DND-41 (cell line): Measurements from ENCODE around the gene COL2A1.

Experiments used
- EZH2 ChIP-seq: IDR thresholded peaks from 3 replicates; pipeline ENCODE4 v1.6.1; 2012; ENCODE audit warnings: borderline replicate concordance, low read depth, mild to moderate bottlenecking, moderate library complexity, low read length, inconsistent platforms; ENCODE audit not compliant: severe bottlenecking
- TF ChIP-seq, protein P1 (sequence below): IDR thresholded peaks from 2 replicates; pipeline ENCODE4 v1.5.1; 2012; ENCODE audit warnings: borderline replicate concordance, low read length, moderate library complexity, mild to moderate bottlenecking; ENCODE audit not compliant: poor library complexity, severe bottlenecking; ENCODE audit errors: extremely low read depth

DNA sequence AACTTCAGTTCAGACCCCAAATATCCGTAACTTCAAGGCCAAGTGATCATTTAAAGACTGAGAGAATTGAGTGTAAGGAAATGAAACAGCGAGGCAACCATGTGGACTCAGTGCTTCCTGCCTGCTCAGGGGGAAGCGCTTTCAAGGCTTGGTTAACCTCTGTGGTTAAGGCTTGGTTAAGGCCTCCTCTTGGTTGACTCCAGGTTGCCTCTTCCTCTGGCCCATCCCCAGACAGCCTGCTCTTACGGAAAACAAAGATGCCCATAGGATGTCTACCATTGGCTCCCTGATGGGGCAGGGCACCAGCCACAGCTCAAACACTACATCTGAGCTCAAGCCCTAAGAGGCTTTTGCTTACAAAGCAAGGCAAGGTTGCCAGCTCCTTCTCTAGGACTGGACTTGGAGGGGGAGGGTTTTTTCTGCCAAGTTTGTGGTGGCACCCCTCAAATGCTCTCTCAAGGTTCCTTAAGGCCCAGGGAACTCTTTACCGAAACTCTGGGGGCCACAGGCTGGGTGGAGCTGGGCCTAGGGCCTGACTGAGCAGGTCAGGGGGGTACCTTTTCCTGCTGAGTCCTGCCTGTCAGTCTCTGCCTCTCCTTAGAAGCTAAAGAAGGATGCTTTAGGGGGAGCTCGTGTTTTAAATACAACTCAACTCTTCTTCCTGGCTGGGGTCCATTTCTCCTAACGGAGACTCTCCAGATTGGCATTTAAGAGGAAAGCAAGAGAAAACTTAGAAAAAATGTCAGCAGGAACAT lies 13.7 kb downstream of the COL2A1 start:
- TF ChIP-seq, protein P1, sequence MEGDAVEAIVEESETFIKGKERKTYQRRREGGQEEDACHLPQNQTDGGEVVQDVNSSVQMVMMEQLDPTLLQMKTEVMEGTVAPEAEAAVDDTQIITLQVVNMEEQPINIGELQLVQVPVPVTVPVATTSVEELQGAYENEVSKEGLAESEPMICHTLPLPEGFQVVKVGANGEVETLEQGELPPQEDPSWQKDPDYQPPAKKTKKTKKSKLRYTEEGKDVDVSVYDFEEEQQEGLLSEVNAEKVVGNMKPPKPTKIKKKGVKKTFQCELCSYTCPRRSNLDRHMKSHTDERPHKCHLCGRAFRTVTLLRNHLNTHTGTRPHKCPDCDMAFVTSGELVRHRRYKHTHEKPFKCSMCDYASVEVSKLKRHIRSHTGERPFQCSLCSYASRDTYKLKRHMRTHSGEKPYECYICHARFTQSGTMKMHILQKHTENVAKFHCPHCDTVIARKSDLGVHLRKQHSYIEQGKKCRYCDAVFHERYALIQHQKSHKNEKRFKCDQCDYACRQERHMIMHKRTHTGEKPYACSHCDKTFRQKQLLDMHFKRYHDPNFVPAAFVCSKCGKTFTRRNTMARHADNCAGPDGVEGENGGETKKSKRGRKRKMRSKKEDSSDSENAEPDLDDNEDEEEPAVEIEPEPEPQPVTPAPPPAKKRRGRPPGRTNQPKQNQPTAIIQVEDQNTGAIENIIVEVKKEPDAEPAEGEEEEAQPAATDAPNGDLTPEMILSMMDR: no peak
- TF ChIP-seq EZH2: no peak
